Panc1 (cell line): ENCODE data around the gene TRPV6. TPM values are rescaled to one million over a fixed set of nuclear protein-coding genes. Genes with fewer than 3 reads are reported as not detected.

Experiments
- ATAC-seq: fragments of 200-7000 bp; cut with Tn5 transposase; 2 replicates; pipeline ENCODE4 v1.9.1; 2020; ENCODE audit warnings: mild to moderate bottlenecking, moderate library complexity
- BruUV-seq: library from RNA; stranded (reverse); fragments of 400-500 nt; replicated peaks from 2 replicates; lab custom pipeline; 2021; lab: Mats Ljungman, UMichigan
- CTCF ChIA-PET: fragments of 300-600 bp; sonication (Branson Sonifier 250); formaldehyde crosslinking; loops from one replicate; lab custom pipeline; 2022; ENCODE audit warnings: antibody characterized with exemption; lab: Charles Lee
- POLR2A ChIA-PET: fragments of 300-600 bp; sonication (Branson Sonifier 250); formaldehyde crosslinking; loops from one replicate; lab custom pipeline; 2022; ENCODE audit warnings: antibody characterized with exemption; lab: Charles Lee
- DNase-seq: peaks from one replicate; pipeline ENCODE4 v3.0.0-alpha.2; 2010; ENCODE audit warnings: low read depth, low spot score
- H3K27ac ChIP-seq: 2 replicates; pipeline ENCODE4 v1.5.1; 2011; ENCODE audit warnings: mild to moderate bottlenecking, low read length, inconsistent platforms
- H3K27me3 ChIP-seq: fragments of 200-500 bp; sonication (Bioruptor generic); 2 replicates; pipeline ENCODE4 v1.6.0; 2014; ENCODE audit warnings: low read length, inconsistent platforms; ENCODE audit not compliant: control insufficient read depth, insufficient read depth
- H3K36me3 ChIP-seq: fragments of 200-500 bp; sonication (Bioruptor generic); 2 replicates; pipeline ENCODE4 v1.5.1; 2014; ENCODE audit warnings: inconsistent platforms, mild to moderate bottlenecking, low read length, moderate library complexity; ENCODE audit not compliant: control insufficient read depth, insufficient read depth
- H3K4me1 ChIP-seq: 2 replicates; pipeline ENCODE4 v1.5.1; 2011; ENCODE audit warnings: inconsistent platforms, mild to moderate bottlenecking, low read length, moderate library complexity; ENCODE audit not compliant: control insufficient read depth, insufficient read depth
- H3K4me3 ChIP-seq, 2 experiments: 2 replicates each; pipeline ENCODE4 v1.5.1; 2011 to 2012; ENCODE audit warnings: low read depth in 2 of 2, low read length in 2 of 2, mild to moderate bottlenecking in 2 of 2, inconsistent platforms in 1 of 2, moderate library complexity in 1 of 2
- H3K9me3 ChIP-seq: fragments of 200-500 bp; sonication (Bioruptor generic); 2 replicates; pipeline ENCODE4 v1.5.1; 2014; ENCODE audit warnings: low read depth, mild to moderate bottlenecking, inconsistent platforms, low read length, moderate library complexity; ENCODE audit not compliant: control insufficient read depth, insufficient read depth
- CTCF ChIP-seq: fragments of 450-650 bp; IDR thresholded peaks from 2 replicates; pipeline ENCODE4 v1.5.1; 2017; ENCODE audit warnings: mild to moderate bottlenecking
- POLR2AphosphoS5 ChIP-seq: IDR thresholded peaks from 2 replicates; pipeline ENCODE4 v1.6.1; 2012; ENCODE audit warnings: mild to moderate bottlenecking, low read depth, low read length, moderate library complexity
- REST ChIP-seq, 2 experiments: IDR thresholded peaks; 2 replicates each; pipeline ENCODE4 v1.6.1; 2011 to 2012; ENCODE audit warnings: low read depth in 2 of 2, control low read depth in 1 of 2, low read length in 1 of 2, mild to moderate bottlenecking in 1 of 2, moderate library complexity in 1 of 2; ENCODE audit not compliant: insufficient read depth in 1 of 2
- SIN3A ChIP-seq: IDR thresholded peaks from 2 replicates; pipeline ENCODE4 v1.6.1; 2012; ENCODE audit warnings: low read depth, mild to moderate bottlenecking, low read length, moderate library complexity, borderline replicate concordance; ENCODE audit not compliant: insufficient read depth
- TCF7L2 ChIP-seq: IDR thresholded peaks from 2 replicates; pipeline ENCODE4 v1.6.1; 2011; ENCODE audit warnings: mild to moderate bottlenecking, low read depth, low read length, inconsistent platforms
- in situ Hi-C: cut with HindIII; loops from 2 replicates; pipeline ENCODE4 v1.10.0; 2016; ENCODE audit warnings: low sequenced_read_pairs, low pct_unique_long_range_greater_than_20kb
- intact Hi-C: fragments of 100-400 bp; cut with micrococcal nuclease; formaldehyde crosslinking; loops from one replicate; pipeline ENCODE4 v1.10.0; 2022; ENCODE audit not compliant: unreplicated experiment
- total RNA-seq: library from RNA; stranded (reverse); gene quantifications from one replicate; pipeline ENCODE4 v1.2.1, GENCODE V29; 2021; ENCODE audit not compliant: unreplicated experiment

TRPV6 gene
- total RNA-seq, 1 experiment from 2014 or later = not detected

- ChIA-PET CTCF (no interaction called here), POLR2A (no interaction called here)
- Histone ChIP-seq H3K4me1 (no peaks in the 10 kb centered on the region), H3K27me3 (no peaks in the 10 kb centered on the region; the same call in 1 of the 2 replicates), H3K27ac (no peak overlapping the region), H3K9me3 (no peaks in the 10 kb centered on the region), H3K4me3 (no peak overlapping the region), H3K36me3 (no peaks in the 10 kb centered on the region)
- TF ChIP-seq SIN3A (no peak), REST (IDR thresholded peaks at IDR 0.05; ENCODE audit: insufficient read depth in 1 of 2, low read depth in 2 of 2, low read length in 1 of 2) (no peak), TCF7L2 (no peak), CTCF (no peak), POLR2AphosphoS5 (no peak)
- no TSS peak for BruUV-seq
- intact Hi-C loops (no loop called here), in situ Hi-C loops (no loop called here)
- no peak for DNase-seq
- no peak for ATAC-seq
Observed at GRCh38 chr7:142891490-142892082, 6.0 kb upstream of the TRPV6 start.

GRCh38 chr7:142890874-142891485 lies 5.4 kb upstream of the TRPV6 start:
- BruUV-seq = no TSS peak
- Histone ChIP-seq H3K9me3 (no peaks in the 10 kb centered on the region), H3K36me3 (no peaks in the 10 kb centered on the region), H3K4me3 (no peak overlapping the region), H3K4me1 (no peaks in the 10 kb centered on the region), H3K27me3 (no peaks in the 10 kb centered on the region; the same call in 1 of the 2 replicates), H3K27ac (no peak overlapping the region)
- CTCF ChIA-PET = no interaction called here
- intact Hi-C loops = no loop called here
- no peak for TF ChIP-seq CTCF
- no peak for TF ChIP-seq POLR2AphosphoS5
- no peak for TF ChIP-seq REST (IDR thresholded peaks at IDR 0.05; ENCODE audit: insufficient read depth in 1 of 2, low read depth in 2 of 2, low read length in 1 of 2)
- TF ChIP-seq SIN3A = no peak
- TF ChIP-seq TCF7L2 = no peak
- no peak for ATAC-seq
- POLR2A ChIA-PET = no interaction called here
- in situ Hi-C loops = no loop called here
- DNase-seq = no peak
